SK-N-SH (cell line): ENCODE data around the gene NALCN. TPM values are rescaled to one million over a fixed set of nuclear protein-coding genes. Genes with fewer than 3 reads are reported as not detected.

Experiments used
- CTCF ChIA-PET: fragments of 300-600, 350-600 bp; formaldehyde crosslinking; extraction: SDS; loops from one replicate; lab custom pipeline; 2021; lab: Yijun Ruan, JAX
- POLR2A ChIA-PET: fragments of 350-600 bp; sonication (Branson Sonifier 250); formaldehyde crosslinking; extraction: SDS; loops from one replicate; lab custom pipeline; 2020; ENCODE audit warnings: antibody characterized with exemption, inconsistent platforms; lab: Yijun Ruan, JAX
- DNase-seq: peaks from one replicate; pipeline ENCODE4 v3.0.0; 2012
- H2AFZ ChIP-seq: fragments of 200-600 bp; sonication (generic); 2 replicates; pipeline ENCODE4 v1.8.1; 2016; ENCODE audit warnings: antibody characterized with exemption, mild to moderate bottlenecking, low read depth
- H3F3A ChIP-seq: fragments of 200-600 bp; sonication (generic); replicated peaks from 2 replicates; pipeline ENCODE3; 2016; ENCODE audit warnings: antibody characterized with exemption, mild to moderate bottlenecking; ENCODE audit not compliant: insufficient read depth
- H3K27ac ChIP-seq, 2 experiments: fragments of 200-500 bp in 1 of 2; fragments of 200-600 bp in 1 of 2; sonication (Bioruptor generic) in 1 of 2; sonication (generic), shearing (Covaris generic) in 1 of 2; 2 replicates each; pipeline versions ENCODE4 v1.5.1 to v1.6.1; 2014 to 2016; ENCODE audit warnings: low read depth in 2 of 2, inconsistent platforms in 1 of 2, low read length in 1 of 2, mild to moderate bottlenecking in 1 of 2, mixed read lengths in 1 of 2
- H3K27me3 ChIP-seq: fragments of 200-600 bp; sonication (generic), shearing (Covaris generic); 2 replicates; pipeline ENCODE4 v1.6.1; 2016; ENCODE audit warnings: mixed run types; ENCODE audit not compliant: insufficient read depth
- H3K36me3 ChIP-seq, 2 experiments: fragments of 200-500 bp in 1 of 2; fragments of 200-600 bp in 1 of 2; sonication (Bioruptor generic) in 1 of 2; sonication (generic) in 1 of 2; replicated peaks in 1 of 2; 2 replicates each; pipeline versions ENCODE3 to v1.5.1; 2014 to 2016; ENCODE audit warnings: low read length in 1 of 2, mild to moderate bottlenecking in 1 of 2; ENCODE audit not compliant: insufficient read depth in 2 of 2, control insufficient read depth in 1 of 2
- H3K4me1 ChIP-seq, 2 experiments: fragments of 200-500 bp in 1 of 2; fragments of 200-600 bp in 1 of 2; sonication (Bioruptor generic) in 1 of 2; sonication (generic), shearing (Covaris generic) in 1 of 2; 2 replicates each; pipeline versions ENCODE4 v1.5.1 to v1.6.1; 2014 to 2016; ENCODE audit warnings: low read depth in 1 of 2, low read length in 1 of 2, mixed run types in 1 of 2; ENCODE audit not compliant: insufficient read depth in 2 of 2, control insufficient read depth in 1 of 2
- H3K4me2 ChIP-seq: fragments of 200-600 bp; sonication (generic), shearing (Covaris generic); 2 replicates; pipeline ENCODE4 v1.6.1; 2017; ENCODE audit warnings: mixed run types
- H3K4me3 ChIP-seq, 2 experiments: fragments of 200-500 bp in 1 of 2; fragments of 200-600 bp in 1 of 2; sonication (Bioruptor generic) in 1 of 2; sonication (generic), shearing (Covaris generic) in 1 of 2; 2 replicates each; pipeline versions ENCODE4 v1.5.1 to v1.8.1; 2014 to 2016; ENCODE audit warnings: low read depth in 2 of 2, inconsistent platforms in 1 of 2, low read length in 1 of 2, mild to moderate bottlenecking in 1 of 2, mixed read lengths in 1 of 2, moderate library complexity in 1 of 2
- H3K79me2 ChIP-seq: fragments of 200-600 bp; sonication (generic); 2 replicates; pipeline ENCODE4 v1.8.1; 2017; ENCODE audit warnings: mild to moderate bottlenecking; ENCODE audit not compliant: insufficient read depth
- H3K9ac ChIP-seq: fragments of 200-600 bp; sonication (generic); 2 replicates; pipeline ENCODE4 v1.6.1; 2017; ENCODE audit warnings: mixed run types
- H3K9me2 ChIP-seq: fragments of 200-600 bp; sonication (generic); 2 replicates; pipeline ENCODE4 v1.6.1; 2017; ENCODE audit warnings: mixed run types
- H3K9me3 ChIP-seq: fragments of 200-600 bp; sonication (generic); 2 replicates; pipeline ENCODE4 v1.6.1; 2017; ENCODE audit warnings: mixed run types, mild to moderate bottlenecking, moderate library complexity
- H4K20me1 ChIP-seq: fragments of 200-600 bp; sonication (generic); 2 replicates; pipeline ENCODE4 v1.6.1; 2017; ENCODE audit warnings: mild to moderate bottlenecking, mixed run types; ENCODE audit not compliant: insufficient read depth
- FOXJ3 ChIP-seq: sonication (generic); formaldehyde crosslinking; IDR thresholded peaks from 2 replicates; pipeline ENCODE4 v1.5.1; 2020; ENCODE audit warnings: mild to moderate bottlenecking, missing genetic modification reagents
- GABPA ChIP-seq: IDR thresholded peaks from 2 replicates; pipeline ENCODE4 v1.4.0; 2012; ENCODE audit warnings: low read depth, mild to moderate bottlenecking
- GATA2 ChIP-seq: sonication (generic); formaldehyde crosslinking; IDR thresholded peaks from 2 replicates; pipeline ENCODE4 v1.5.0; 2020; ENCODE audit warnings: mild to moderate bottlenecking, missing genetic modification reagents
- IRF3 ChIP-seq: fragments of 150-350 bp; IDR thresholded peaks from 2 replicates; pipeline ENCODE4 v1.6.1; 2016; ENCODE audit warnings: mild to moderate bottlenecking, low read depth, low read length
- JUND ChIP-seq: IDR thresholded peaks from 2 replicates; pipeline ENCODE4 v1.4.0; 2012
- MAX ChIP-seq: IDR thresholded peaks from 2 replicates; pipeline ENCODE4 v1.4.0; 2012; ENCODE audit warnings: low read depth
- MXI1 ChIP-seq: IDR thresholded peaks from 2 replicates; pipeline ENCODE4 v1.6.1; 2012; ENCODE audit warnings: mild to moderate bottlenecking, low read depth, low read length, improper control_type of control experiment
- NFIC ChIP-seq: IDR thresholded peaks from 2 replicates; pipeline ENCODE4 v1.4.0; 2012; ENCODE audit warnings: borderline replicate concordance
- PBX3 ChIP-seq: IDR thresholded peaks from 2 replicates; pipeline ENCODE4; 2012
- POLR2AphosphoS5 ChIP-seq: IDR thresholded peaks from 2 replicates; pipeline ENCODE4 v1.6.1; 2012; ENCODE audit warnings: low read depth, low read length
- RCOR1 ChIP-seq: fragments of 150-350 bp; IDR thresholded peaks from 2 replicates; pipeline ENCODE4 v1.6.1; 2017; ENCODE audit warnings: antibody characterized with exemption, low read length
- REST ChIP-seq: IDR thresholded peaks from 2 replicates; pipeline ENCODE4 v1.6.1; 2012; ENCODE audit warnings: mild to moderate bottlenecking, low read depth, low read length, moderate library complexity
- SMC3 ChIP-seq: IDR thresholded peaks from 2 replicates; pipeline ENCODE4 v1.6.1; 2012; ENCODE audit warnings: low read depth, low read length, improper control_type of control experiment
- TEAD4 ChIP-seq: IDR thresholded peaks from 2 replicates; pipeline ENCODE4 v1.4.0; 2012; ENCODE audit warnings: mild to moderate bottlenecking, borderline replicate concordance; ENCODE audit not compliant: insufficient read depth
- YY1 ChIP-seq: IDR thresholded peaks from 2 replicates; pipeline ENCODE4 v1.4.0; 2012; ENCODE audit warnings: low read depth, mild to moderate bottlenecking
- ZBTB33 ChIP-seq: IDR thresholded peaks from 2 replicates; pipeline ENCODE4 v1.4.0; 2012; ENCODE audit warnings: low read depth, borderline replicate concordance
- WGBS: methylation state at CpG from one replicate; pipeline ENCODE4 v1.1.6; 2017; ENCODE audit warnings: low lambda C conversion rate; 5-methylcytosine and 5-hydroxymethylcytosine counted together
- polyA plus RNA-seq, 3 experiments: library from polyadenylated mRNA; depleted of rRNA; stranded (reverse); fragments of >200 nt; gene quantifications; 2 replicates each; pipeline ENCODE4 v1.2.3, GENCODE V29; 2012

NALCN gene
- polyA plus RNA-seq, 1 of the 3 experiments (the other 2 are of a cell fraction), result 3.0 TPM

- Histone ChIP-seq H3K9ac (no peak overlapping the region), H3K4me1 (no peaks in the 10 kb centered on the region; a peak in 1 of 4 replicates), H2AFZ (no peak overlapping the region), H3K9me2 (no peaks in the 10 kb centered on the region), H3K36me3 (no peaks in the 10 kb centered on the region), H3K27ac (no peak overlapping the region), H3K4me3 (no peak overlapping the region), H3K27me3 (no peaks in the 10 kb centered on the region), H4K20me1 (no peaks in the 10 kb centered on the region), H3K4me2 (no peak overlapping the region), H3K79me2 (no peaks in the 10 kb centered on the region), H3K9me3 (no peaks in the 10 kb centered on the region), H3F3A (no peaks in the 10 kb centered on the region)
- ChIA-PET CTCF (no interaction called here), POLR2A (no interaction called here)
- 96% methylated on average over 3 of the region's 3 CpGs for WGBS
- no peak for TF ChIP-seq JUND
- TF ChIP-seq ZBTB33, result no peak
- no peak for TF ChIP-seq TEAD4
- TF ChIP-seq POLR2AphosphoS5, result no peak
- TF ChIP-seq GATA2 (CRISPR knock-in tag), result no peak
- TF ChIP-seq MXI1, result no peak
- TF ChIP-seq FOXJ3 (CRISPR knock-in tag), result no peak
- TF ChIP-seq PBX3, result no peak
- TF ChIP-seq GABPA, result no peak
- no peak for TF ChIP-seq SMC3
- TF ChIP-seq REST, result no peak
- TF ChIP-seq MAX, result no peak
- TF ChIP-seq RCOR1, result no peak
- TF ChIP-seq YY1, result no peak
- no peak for TF ChIP-seq NFIC
- TF ChIP-seq IRF3, result no peak
- DNase-seq, result no peak
Measured at GRCh38 chr13:101190337-101190736, 226.0 kb downstream of the NALCN start.
